AG04450 (cell line): ENCODE measurements around the gene SLC25A25. TPM values are rescaled to one million over a fixed set of nuclear protein-coding genes. Genes with fewer than 3 reads are reported as not detected.

Source experiments
- CTCF ChIA-PET: fragments of 300-600, 350-600 bp; formaldehyde crosslinking; extraction: SDS; loops from one replicate; lab custom pipeline; 2022; ENCODE audit warnings: antibody characterized with exemption, inconsistent platforms; lab: Charles Lee
- POLR2A ChIA-PET: fragments of 350-600 bp; formaldehyde crosslinking; extraction: SDS; loops from one replicate; lab custom pipeline; 2021; ENCODE audit warnings: antibody characterized with exemption, inconsistent platforms; lab: Yijun Ruan, JAX
- DNase-seq: peaks from one replicate; pipeline ENCODE4 v3.0.0-alpha.2; 2011; ENCODE audit warnings: low read depth, low spot score
- H3K27ac ChIP-seq: one replicate; pipeline ENCODE4 v1.5.1; 2012; ENCODE audit warnings: low read depth, low read length, control low read depth
- H3K27me3 ChIP-seq: one replicate; pipeline ENCODE4 v1.6.0; 2012; ENCODE audit warnings: low read length; ENCODE audit not compliant: control insufficient read depth, insufficient read depth
- H3K4me3 ChIP-seq: 2 replicates; pipeline ENCODE4 v1.5.1; 2011; ENCODE audit warnings: mild to moderate bottlenecking, low read depth, low read length, control low read depth
- H3K9me3 ChIP-seq: 2 replicates; pipeline ENCODE4 v1.5.1; 2012; ENCODE audit warnings: low read length; ENCODE audit not compliant: control insufficient read depth, insufficient read depth
- CTCF ChIP-seq: IDR thresholded peaks from 2 replicates; pipeline ENCODE4 v1.5.1; 2011; ENCODE audit warnings: low read depth, low read length, control low read depth, inconsistent platforms
- polyA plus RNA-seq: library from polyadenylated mRNA; depleted of rRNA; stranded (reverse); fragments of >200 nt; gene quantifications from 2 replicates; pipeline ENCODE4 v1.2.3, GENCODE V29; 2011

Gene SLC25A25
- polyA plus RNA-seq, 1 experiment, result 12.0 TPM

- H3K27ac ChIP-seq, result no peak overlapping the region
- no peak for DNase-seq
- no peaks in the 10 kb centered on the region; the same call in 1 of the 2 replicates for H3K9me3 ChIP-seq
- peaks cover 13% of the 10 kb centered on the region for H3K27me3 ChIP-seq
- H3K4me3 ChIP-seq, result no peak overlapping the region
- ChIA-PET POLR2A (no interaction called here), CTCF (no interaction called here)
- no peak for TF ChIP-seq CTCF
These were observed 77.9 kb downstream of the SLC25A25 start for GRCh38 chr9:128145951-128146351.

- POLR2A ChIA-PET, result interaction anchor here (0.6 kb wide), 1 partner anchor 18 kb away, joined by 3 read pairs; no protein-coding TSS in a partner anchor
- no peak for TF ChIP-seq CTCF
- no peak for DNase-seq
- CTCF ChIA-PET, result no interaction called here
- no peak overlapping the region for H3K27ac ChIP-seq
- no peaks in the 10 kb centered on the region; the same call in 1 of the 2 replicates for H3K9me3 ChIP-seq
- H3K4me3 ChIP-seq, result no peak overlapping the region
- peaks cover 13% of the 10 kb centered on the region for H3K27me3 ChIP-seq
These were observed 78.6 kb downstream of the SLC25A25 start for GRCh38 chr9:128146591-128147120.

GRCh38 chr9:128148509-128149000 lies 80.5 kb downstream of the SLC25A25 start:
- no peak overlapping the region for H3K27ac ChIP-seq
- no peak for TF ChIP-seq CTCF
- DNase-seq, result no peak
- H3K9me3 ChIP-seq, result no peaks in the 10 kb centered on the region; the same call in 1 of the 2 replicates
- CTCF ChIA-PET, result no interaction called here
- H3K27me3 ChIP-seq, result peaks cover 12% of the 10 kb centered on the region
- H3K4me3 ChIP-seq, result no peak overlapping the region
- POLR2A ChIA-PET, result no interaction called here

- POLR2A ChIA-PET, result no interaction called here
These were observed 81.1 kb downstream of the SLC25A25 start, which contains the start of gene LCN2 for GRCh38 chr9:128149001-128149701. TSS of gene LCN2 (plus strand) at chr9:128149453. CDS start at chr9:128149526, 73 bp downstream.

More at GRCh38 chr9:128149001-128149701, 81.1 kb downstream of the SLC25A25 start, which contains the start of gene LCN2:
- Histone ChIP-seq H3K27me3 (peaks cover 8% of the 10 kb centered on the region), H3K27ac (no peak within 1 kb of the TSS), H3K4me3 (no peak within 1 kb of the TSS), H3K9me3 (no peaks in the 10 kb centered on the region; the same call in 1 of the 2 replicates)
- CTCF ChIA-PET, result no interaction called here
- DNase-seq, result no peak
- TF ChIP-seq CTCF, result no peak
